ENCODE results near the gene CA4.

CA4 gene

DNA sequence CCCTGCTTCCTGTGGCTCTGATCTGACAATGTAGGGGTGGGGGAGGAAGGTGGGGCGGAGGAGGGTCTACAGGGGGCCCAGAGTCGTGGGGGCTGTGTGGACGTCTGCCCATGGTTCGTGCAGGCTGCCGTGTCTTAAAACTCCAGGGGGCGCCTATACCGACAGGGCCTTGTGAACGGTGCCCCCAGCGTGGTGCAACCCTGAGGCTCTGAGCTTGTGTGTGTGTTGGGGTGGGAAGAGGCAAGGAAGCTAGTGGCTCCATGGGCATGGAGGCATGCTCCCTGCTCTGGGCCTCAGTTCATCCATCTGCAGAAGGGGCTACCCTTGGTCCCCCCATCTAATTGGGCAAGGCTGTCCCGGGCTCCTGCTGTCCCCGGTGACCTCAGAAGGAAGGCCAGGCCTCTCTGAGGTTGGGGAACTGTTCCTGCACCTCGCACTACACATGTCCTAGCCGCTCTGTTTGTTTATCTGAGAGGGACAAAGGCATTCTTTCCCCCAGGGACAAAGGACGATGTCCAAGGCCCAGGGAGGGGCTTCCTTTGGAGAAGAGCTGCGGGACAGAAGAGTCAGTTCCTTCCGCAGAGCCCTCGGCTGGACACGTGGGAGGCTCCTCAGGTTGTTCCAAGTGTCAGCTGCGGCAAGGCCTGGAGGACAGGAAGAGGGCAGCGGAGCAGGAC lies 13.5 kb downstream of the CA4 start:
- no peak for DNase-seq
- Histone ChIP-seq H3K36me3 (ENCODE audit: control insufficient read depth, insufficient read depth, low read length) (no peaks in the 10 kb centered on the region), H3K9me3 (ENCODE audit: control insufficient read depth, low read length) (no peaks in the 10 kb centered on the region), H3K27ac (ENCODE audit: insufficient read depth, low read length, poor library complexity, severe bottlenecking) (no peak overlapping the region), H3K4me1 (ENCODE audit: control insufficient read depth, insufficient read depth, low read length, poor library complexity, severe bottlenecking) (peaks cover 6% of the 10 kb centered on the region), H3K27me3 (replicated peaks; ENCODE audit: control insufficient read depth, insufficient read depth, low read length, poor library complexity, severe bottlenecking) (no peaks in the 10 kb centered on the region), H3K4me3 (ENCODE audit: insufficient read depth, low read depth, low read length, poor library complexity, severe bottlenecking) (no peak overlapping the region)

GRCh38 chr17:60164164-60164563 lies 14.4 kb downstream of the CA4 start:
- no peaks in the 10 kb centered on the region for H3K27me3 ChIP-seq (replicated peaks; ENCODE audit: control insufficient read depth, insufficient read depth, low read length, poor library complexity, severe bottlenecking)
- H3K4me1 ChIP-seq (ENCODE audit: control insufficient read depth, insufficient read depth, low read length, poor library complexity, severe bottlenecking) = peaks cover 6% of the 10 kb centered on the region
- DNase-seq = no peak
- no peak overlapping the region for H3K27ac ChIP-seq (ENCODE audit: insufficient read depth, low read length, poor library complexity, severe bottlenecking)
- H3K4me3 ChIP-seq (ENCODE audit: insufficient read depth, low read depth, low read length, poor library complexity, severe bottlenecking) = no peak overlapping the region
- no peaks in the 10 kb centered on the region for H3K9me3 ChIP-seq (ENCODE audit: control insufficient read depth, low read length)
- H3K36me3 ChIP-seq (ENCODE audit: control insufficient read depth, insufficient read depth, low read length) = no peaks in the 10 kb centered on the region

DNA sequence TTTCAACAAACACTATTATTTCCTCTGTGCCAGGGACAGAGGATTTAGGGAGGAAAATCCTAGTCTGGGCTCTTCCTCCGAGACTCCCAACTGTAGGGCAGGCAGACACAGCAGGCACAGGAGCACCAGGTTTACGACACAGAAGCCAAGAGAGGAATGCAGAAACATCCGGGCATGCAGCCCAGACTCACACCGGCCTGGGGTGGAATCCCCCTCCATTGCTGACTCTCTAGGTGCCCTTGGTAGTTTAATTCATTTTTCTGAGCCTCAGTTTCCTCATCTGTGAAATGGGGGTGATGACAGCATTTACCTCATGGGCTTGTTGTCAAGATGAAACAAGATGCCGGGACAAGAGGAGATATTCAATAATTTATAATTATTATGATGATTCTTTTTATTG lies 14.9 kb downstream of the CA4 start:
- no peaks in the 10 kb centered on the region for H3K9me3 ChIP-seq (ENCODE audit: control insufficient read depth, low read length)
- no peak overlapping the region for H3K4me3 ChIP-seq (ENCODE audit: insufficient read depth, low read depth, low read length, poor library complexity, severe bottlenecking)
- no peaks in the 10 kb centered on the region for H3K36me3 ChIP-seq (ENCODE audit: control insufficient read depth, insufficient read depth, low read length)
- no peak for DNase-seq
- no peak overlapping the region for H3K27ac ChIP-seq (ENCODE audit: insufficient read depth, low read length, poor library complexity, severe bottlenecking)
- peaks cover 6% of the 10 kb centered on the region for H3K4me1 ChIP-seq (ENCODE audit: control insufficient read depth, insufficient read depth, low read length, poor library complexity, severe bottlenecking)
- no peaks in the 10 kb centered on the region for H3K27me3 ChIP-seq (replicated peaks; ENCODE audit: control insufficient read depth, insufficient read depth, low read length, poor library complexity, severe bottlenecking)

DNA sequence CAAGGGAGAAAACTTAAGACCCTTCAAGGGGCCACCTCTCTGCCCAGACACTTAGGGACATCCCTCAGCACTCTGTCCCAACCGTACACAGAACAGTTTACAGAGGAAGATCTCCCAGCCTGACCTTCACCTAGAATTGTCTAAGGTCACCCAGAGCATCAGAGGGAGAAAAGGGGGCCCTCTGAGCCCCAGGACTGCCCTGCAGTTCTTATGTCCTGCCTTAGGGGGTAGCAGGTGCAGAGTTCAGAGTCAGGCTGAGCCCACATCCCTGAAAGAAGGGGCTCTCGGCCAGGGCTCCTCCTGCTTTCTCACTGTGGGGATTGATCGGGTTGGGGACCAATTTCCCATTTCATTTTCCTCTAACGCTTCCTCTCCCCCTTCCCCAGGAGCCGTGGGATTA lies 15.4 kb downstream of the CA4 start:
- Histone ChIP-seq H3K36me3 (ENCODE audit: control insufficient read depth, insufficient read depth, low read length) (no peaks in the 10 kb centered on the region), H3K27me3 (replicated peaks; ENCODE audit: control insufficient read depth, insufficient read depth, low read length, poor library complexity, severe bottlenecking) (no peaks in the 10 kb centered on the region), H3K4me3 (ENCODE audit: insufficient read depth, low read depth, low read length, poor library complexity, severe bottlenecking) (no peak overlapping the region), H3K4me1 (ENCODE audit: control insufficient read depth, insufficient read depth, low read length, poor library complexity, severe bottlenecking) (peaks cover 10% of the 10 kb centered on the region), H3K9me3 (ENCODE audit: control insufficient read depth, low read length) (no peaks in the 10 kb centered on the region), H3K27ac (ENCODE audit: insufficient read depth, low read length, poor library complexity, severe bottlenecking) (no peak overlapping the region)
- no peak for DNase-seq

DNA sequence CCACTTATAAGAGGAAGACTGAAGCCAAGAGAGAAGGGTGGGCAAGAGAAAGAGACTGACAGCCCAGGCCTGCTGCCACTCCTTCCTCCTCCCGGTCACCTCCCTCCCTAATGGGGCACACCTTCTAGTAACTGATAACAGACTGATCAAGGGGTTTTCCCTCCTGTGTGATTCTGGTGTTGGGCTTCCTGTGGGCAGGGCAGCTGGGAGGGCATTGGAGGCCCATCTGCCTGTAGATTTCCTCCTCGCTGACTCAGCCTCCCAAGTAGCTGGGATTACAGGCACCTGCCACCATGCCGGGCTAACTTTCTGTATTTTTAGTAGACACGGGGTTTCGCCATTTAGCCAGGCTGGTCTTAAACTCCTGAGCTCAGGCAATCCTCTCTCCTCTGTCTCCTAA lies 16.2 kb downstream of the CA4 start:
- no peaks in the 10 kb centered on the region for H3K9me3 ChIP-seq (ENCODE audit: control insufficient read depth, low read length)
- peaks cover 14% of the 10 kb centered on the region for H3K4me1 ChIP-seq (ENCODE audit: control insufficient read depth, insufficient read depth, low read length, poor library complexity, severe bottlenecking)
- H3K36me3 ChIP-seq (ENCODE audit: control insufficient read depth, insufficient read depth, low read length) = no peaks in the 10 kb centered on the region

DNA sequence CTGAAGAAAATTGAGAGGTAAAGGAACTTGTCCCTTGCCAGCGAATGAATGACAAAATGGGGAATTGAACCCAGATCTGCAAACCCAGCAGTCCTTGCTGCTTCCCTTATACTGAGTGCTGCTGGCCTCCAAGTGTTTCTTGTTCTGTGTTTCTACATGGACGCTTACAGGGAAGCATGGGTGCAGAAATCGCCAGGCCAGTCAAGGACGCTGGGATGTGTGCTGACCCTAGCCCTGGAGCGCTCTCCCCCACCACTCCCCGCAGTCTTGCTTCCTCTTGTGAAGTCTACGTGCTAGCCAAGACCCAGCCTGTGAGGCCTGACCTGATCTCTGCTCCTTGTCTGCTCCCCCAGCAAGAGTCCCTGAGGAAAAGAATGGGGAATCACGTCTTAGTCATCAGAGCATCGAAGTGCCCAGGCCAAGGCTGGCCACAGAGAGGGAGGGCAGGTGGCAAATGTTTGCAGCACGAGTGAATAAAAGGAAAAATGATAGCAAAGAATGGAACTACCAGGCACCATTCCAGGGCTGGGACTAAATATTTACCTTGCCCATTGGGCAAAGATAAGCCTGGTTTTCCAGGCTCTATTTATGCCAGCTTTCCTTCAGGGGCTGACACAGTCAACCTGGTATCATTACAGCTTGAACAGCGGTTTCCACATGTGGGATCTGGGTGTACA lies 17.4 kb downstream of the CA4 start:
- H3K27me3 ChIP-seq (replicated peaks; ENCODE audit: control insufficient read depth, insufficient read depth, low read length, poor library complexity, severe bottlenecking) = no peaks in the 10 kb centered on the region
- no peaks in the 10 kb centered on the region for H3K9me3 ChIP-seq (ENCODE audit: control insufficient read depth, low read length)
- DNase-seq = no peak
- peaks cover 14% of the 10 kb centered on the region for H3K4me1 ChIP-seq (ENCODE audit: control insufficient read depth, insufficient read depth, low read length, poor library complexity, severe bottlenecking)
- H3K4me3 ChIP-seq (ENCODE audit: insufficient read depth, low read depth, low read length, poor library complexity, severe bottlenecking) = no peak overlapping the region
- no peaks in the 10 kb centered on the region for H3K36me3 ChIP-seq (ENCODE audit: control insufficient read depth, insufficient read depth, low read length)
- H3K27ac ChIP-seq (ENCODE audit: insufficient read depth, low read length, poor library complexity, severe bottlenecking) = no peak overlapping the region

More for the DNA sequence above, 16.2 kb downstream of the CA4 start:
- no peaks in the 10 kb centered on the region for H3K27me3 ChIP-seq (replicated peaks; ENCODE audit: control insufficient read depth, insufficient read depth, low read length, poor library complexity, severe bottlenecking)
- H3K4me3 ChIP-seq (ENCODE audit: insufficient read depth, low read depth, low read length, poor library complexity, severe bottlenecking) = no peak overlapping the region
- H3K27ac ChIP-seq (ENCODE audit: insufficient read depth, low read length, poor library complexity, severe bottlenecking) = no peak overlapping the region
- DNase-seq = no peak

DNA sequence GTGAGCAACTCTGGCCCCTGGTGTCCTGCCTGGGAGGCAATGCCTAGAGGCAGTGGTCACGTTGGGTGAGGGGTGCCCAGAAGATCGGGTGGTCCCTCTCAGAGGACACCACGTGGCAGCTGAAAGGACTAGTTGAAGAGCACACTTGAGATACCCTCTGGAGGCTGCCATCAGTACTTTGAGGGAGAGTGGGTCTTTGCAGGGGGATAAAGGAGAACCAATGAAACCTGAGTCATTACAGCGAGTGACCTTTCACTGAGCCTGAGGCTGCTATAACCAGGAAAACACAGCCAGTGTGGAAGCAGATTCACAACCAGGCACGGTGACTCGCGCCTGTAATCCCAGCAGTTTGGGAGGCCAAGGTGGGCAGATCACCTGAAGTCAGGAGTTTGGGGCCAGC lies 18.9 kb downstream of the CA4 start:
- Histone ChIP-seq H3K4me3 (ENCODE audit: insufficient read depth, low read depth, low read length, poor library complexity, severe bottlenecking) (no peak overlapping the region), H3K27me3 (replicated peaks; ENCODE audit: control insufficient read depth, insufficient read depth, low read length, poor library complexity, severe bottlenecking) (no peaks in the 10 kb centered on the region), H3K36me3 (ENCODE audit: control insufficient read depth, insufficient read depth, low read length) (no peaks in the 10 kb centered on the region), H3K4me1 (ENCODE audit: control insufficient read depth, insufficient read depth, low read length, poor library complexity, severe bottlenecking) (peaks cover 14% of the 10 kb centered on the region), H3K9me3 (ENCODE audit: control insufficient read depth, low read length) (no peaks in the 10 kb centered on the region), H3K27ac (ENCODE audit: insufficient read depth, low read length, poor library complexity, severe bottlenecking) (no peak overlapping the region)
- DNase-seq = no peak

DNA sequence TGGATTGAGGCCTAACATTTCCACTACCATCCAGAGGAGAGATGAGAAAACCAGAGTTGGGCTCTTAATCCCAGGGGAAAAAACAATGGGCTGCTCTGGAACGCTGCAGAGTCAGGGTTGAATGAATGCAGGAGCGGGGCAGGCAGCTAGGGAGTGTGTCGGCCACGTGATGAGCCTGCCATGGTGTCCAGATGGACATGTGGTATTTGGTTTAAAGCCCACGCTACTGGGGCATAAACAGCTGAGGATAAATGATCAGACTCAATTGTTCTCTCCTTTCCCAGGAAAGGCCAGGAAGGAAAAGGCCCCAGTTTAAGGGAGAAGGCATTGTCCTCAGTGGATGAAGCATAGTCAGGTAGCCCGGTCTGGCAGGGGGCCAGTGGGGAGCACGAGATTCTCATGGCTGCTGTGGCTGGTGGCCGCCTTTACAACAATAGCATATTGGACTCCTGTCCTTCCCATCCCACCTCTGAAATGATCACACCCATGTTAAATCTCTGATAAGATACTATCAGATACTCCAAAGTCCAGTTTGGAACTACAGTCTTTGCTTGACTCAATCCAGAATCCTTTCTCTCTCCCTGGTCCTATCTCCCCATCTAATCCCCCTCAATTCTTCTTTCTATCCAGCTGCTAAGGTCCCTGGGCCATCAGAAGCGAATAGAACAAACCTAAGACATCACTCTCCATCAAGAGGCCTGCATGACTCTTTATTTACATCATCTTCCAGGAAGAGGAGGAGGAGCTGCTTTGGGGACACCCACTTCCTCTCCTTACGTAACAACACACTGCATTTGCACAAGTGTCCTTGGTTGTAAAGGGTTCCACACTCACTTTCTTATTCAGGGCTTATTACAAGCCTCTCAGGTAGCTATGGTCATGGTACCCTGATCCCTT lies 20.4 kb downstream of the CA4 start:
- no peaks in the 10 kb centered on the region for H3K27me3 ChIP-seq (replicated peaks; ENCODE audit: control insufficient read depth, insufficient read depth, low read length, poor library complexity, severe bottlenecking)
- H3K4me3 ChIP-seq (ENCODE audit: insufficient read depth, low read depth, low read length, poor library complexity, severe bottlenecking) = no peak overlapping the region
- H3K36me3 ChIP-seq (ENCODE audit: control insufficient read depth, insufficient read depth, low read length) = no peaks in the 10 kb centered on the region
- no peaks in the 10 kb centered on the region for H3K9me3 ChIP-seq (ENCODE audit: control insufficient read depth, low read length)
- H3K27ac ChIP-seq (ENCODE audit: insufficient read depth, low read length, poor library complexity, severe bottlenecking) = no peak overlapping the region
- no peak for DNase-seq
- H3K4me1 ChIP-seq (ENCODE audit: control insufficient read depth, insufficient read depth, low read length, poor library complexity, severe bottlenecking) = peaks cover 14% of the 10 kb centered on the region

GRCh38 chr17:60170835-60171752 lies 21.3 kb downstream of the CA4 start:
- DNase-seq = no peak
- H3K27ac ChIP-seq (ENCODE audit: insufficient read depth, low read length, poor library complexity, severe bottlenecking) = no peak overlapping the region
- H3K9me3 ChIP-seq (ENCODE audit: control insufficient read depth, low read length) = no peaks in the 10 kb centered on the region
- no peak overlapping the region for H3K4me3 ChIP-seq (ENCODE audit: insufficient read depth, low read depth, low read length, poor library complexity, severe bottlenecking)
- H3K27me3 ChIP-seq (replicated peaks; ENCODE audit: control insufficient read depth, insufficient read depth, low read length, poor library complexity, severe bottlenecking) = no peaks in the 10 kb centered on the region
- no peaks in the 10 kb centered on the region for H3K36me3 ChIP-seq (ENCODE audit: control insufficient read depth, insufficient read depth, low read length)
- peaks cover 9% of the 10 kb centered on the region for H3K4me1 ChIP-seq (ENCODE audit: control insufficient read depth, insufficient read depth, low read length, poor library complexity, severe bottlenecking)

Measured in effector memory CD4-positive, alpha-beta T cell (primary cell).